Measurements from ENCODE around the gene XAB2.
"Not testable (repeated sequence)": the region's sequence is repeated elsewhere in the genome, so short reads cannot be mapped to it uniquely, and the experiment has no call there.

The XAB2 gene

DNA sequence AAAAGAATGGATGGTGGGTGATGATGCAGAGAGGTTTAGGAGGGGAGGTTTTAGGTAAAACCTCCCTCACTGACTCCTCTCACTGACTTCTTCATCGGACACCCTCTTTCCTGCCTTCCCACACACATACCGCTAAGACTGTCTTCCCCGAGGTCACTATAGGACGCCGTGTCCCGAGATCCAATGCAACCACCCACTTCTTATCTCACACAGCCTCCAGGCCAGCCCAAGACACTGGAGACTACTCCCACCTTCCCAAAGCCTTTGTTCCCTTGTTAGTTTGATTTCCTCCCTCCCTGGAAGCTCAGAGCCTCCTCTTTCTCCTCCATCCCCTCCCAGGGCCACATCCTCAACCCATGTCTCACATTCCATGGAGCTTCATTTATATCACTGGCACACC, 50.2 kb downstream of the XAB2 start:
- Histone ChIP-seq H2AFZ (ENCODE audit: low read depth, low read length, severe bottlenecking) (no peak overlapping the region), H3K4me2 (ENCODE audit: low read depth, low read length, poor library complexity, severe bottlenecking) (no peak overlapping the region), H4K20me1 (ENCODE audit: low read depth, low read length) (no peaks in the 10 kb centered on the region), H3K27me3 (ENCODE audit: low read length) (no peaks in the 10 kb centered on the region), H3K27ac (ENCODE audit: low read depth, low read length) (no peak overlapping the region), H3K9me2 (replicated peaks; ENCODE audit: insufficient read depth, low read length) (no peaks in the 10 kb centered on the region), H3K36me3 (ENCODE audit: low read length) (no peaks in the 10 kb centered on the region), H3K4me3 (ENCODE audit: insufficient read depth, low read length, poor library complexity, severe bottlenecking) (no peak overlapping the region), H3F3A (ENCODE audit: insufficient read depth) (no peaks in the 10 kb centered on the region), H3K9me3 (ENCODE audit: insufficient read depth, low read length) (no peaks in the 10 kb centered on the region), H3K9ac (ENCODE audit: low read length) (no peak overlapping the region), H3K79me2 (ENCODE audit: insufficient read depth, low read length) (no peaks in the 10 kb centered on the region)
- TF ChIP-seq EZH2phosphoT487 (conservative IDR thresholded peaks at IDR 0.05; ENCODE audit: low read length) = no peak
- TF ChIP-seq, protein P1, sequence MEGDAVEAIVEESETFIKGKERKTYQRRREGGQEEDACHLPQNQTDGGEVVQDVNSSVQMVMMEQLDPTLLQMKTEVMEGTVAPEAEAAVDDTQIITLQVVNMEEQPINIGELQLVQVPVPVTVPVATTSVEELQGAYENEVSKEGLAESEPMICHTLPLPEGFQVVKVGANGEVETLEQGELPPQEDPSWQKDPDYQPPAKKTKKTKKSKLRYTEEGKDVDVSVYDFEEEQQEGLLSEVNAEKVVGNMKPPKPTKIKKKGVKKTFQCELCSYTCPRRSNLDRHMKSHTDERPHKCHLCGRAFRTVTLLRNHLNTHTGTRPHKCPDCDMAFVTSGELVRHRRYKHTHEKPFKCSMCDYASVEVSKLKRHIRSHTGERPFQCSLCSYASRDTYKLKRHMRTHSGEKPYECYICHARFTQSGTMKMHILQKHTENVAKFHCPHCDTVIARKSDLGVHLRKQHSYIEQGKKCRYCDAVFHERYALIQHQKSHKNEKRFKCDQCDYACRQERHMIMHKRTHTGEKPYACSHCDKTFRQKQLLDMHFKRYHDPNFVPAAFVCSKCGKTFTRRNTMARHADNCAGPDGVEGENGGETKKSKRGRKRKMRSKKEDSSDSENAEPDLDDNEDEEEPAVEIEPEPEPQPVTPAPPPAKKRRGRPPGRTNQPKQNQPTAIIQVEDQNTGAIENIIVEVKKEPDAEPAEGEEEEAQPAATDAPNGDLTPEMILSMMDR (IDR thresholded peaks at IDR 0.05; ENCODE audit: insufficient read depth, low read length, poor library complexity, severe bottlenecking) = no peak

DNA sequence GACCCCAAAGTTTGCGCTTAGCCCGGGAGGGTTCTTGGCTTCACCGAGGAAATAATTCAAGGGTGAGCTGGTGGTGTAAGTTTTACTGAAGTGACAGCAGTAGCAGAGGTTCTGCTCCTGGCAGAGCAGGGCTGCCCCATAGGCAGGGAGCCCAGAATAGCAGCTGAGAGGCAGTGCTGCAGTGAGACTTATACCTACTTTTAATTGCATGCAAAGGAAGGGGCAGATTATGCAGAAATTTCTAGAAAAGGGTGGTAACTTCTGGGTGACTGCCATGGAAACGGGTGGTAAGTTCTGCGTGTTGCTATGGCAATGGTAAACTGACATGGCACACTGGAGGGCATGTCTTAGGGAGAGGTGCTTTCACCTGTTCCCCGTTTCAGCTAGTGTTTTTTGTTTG, 51.2 kb downstream of the XAB2 start:
- H2AFZ ChIP-seq (ENCODE audit: low read depth, low read length, severe bottlenecking) = no peak overlapping the region
- H3K9me3 ChIP-seq (ENCODE audit: insufficient read depth, low read length) = no peaks in the 10 kb centered on the region
- no peak overlapping the region for H3K4me3 ChIP-seq (ENCODE audit: insufficient read depth, low read length, poor library complexity, severe bottlenecking)
- H3F3A ChIP-seq (ENCODE audit: insufficient read depth) = no peaks in the 10 kb centered on the region
- no peaks in the 10 kb centered on the region for H3K79me2 ChIP-seq (ENCODE audit: insufficient read depth, low read length)
- H3K36me3 ChIP-seq (ENCODE audit: low read length) = no peaks in the 10 kb centered on the region
- no peaks in the 10 kb centered on the region for H3K27me3 ChIP-seq (ENCODE audit: low read length)
- H3K27ac ChIP-seq (ENCODE audit: low read depth, low read length) = no peak overlapping the region
- H3K9ac ChIP-seq (ENCODE audit: low read length) = no peak overlapping the region
- H3K9me2 ChIP-seq (replicated peaks; ENCODE audit: insufficient read depth, low read length) = no peaks in the 10 kb centered on the region
- no peaks in the 10 kb centered on the region for H4K20me1 ChIP-seq (ENCODE audit: low read depth, low read length)
- no peak for TF ChIP-seq EZH2phosphoT487 (conservative IDR thresholded peaks at IDR 0.05; ENCODE audit: low read length)
- TF ChIP-seq, protein P1 (IDR thresholded peaks at IDR 0.05; ENCODE audit: insufficient read depth, low read length, poor library complexity, severe bottlenecking) = no peak
- H3K4me2 ChIP-seq (ENCODE audit: low read depth, low read length, poor library complexity, severe bottlenecking) = no peak overlapping the region

- H3K4me2 ChIP-seq (ENCODE audit: low read depth, low read length, poor library complexity, severe bottlenecking); H3K9me3 ChIP-seq (ENCODE audit: insufficient read depth, low read length); H3K79me2 ChIP-seq (ENCODE audit: insufficient read depth, low read length); H3K27ac ChIP-seq (ENCODE audit: low read depth, low read length); H3K9me2 ChIP-seq (replicated peaks; ENCODE audit: insufficient read depth, low read length); H3K27me3 ChIP-seq (ENCODE audit: low read length); H4K20me1 ChIP-seq (ENCODE audit: low read depth, low read length); H3F3A ChIP-seq (ENCODE audit: insufficient read depth); H3K36me3 ChIP-seq (ENCODE audit: low read length); H3K4me3 ChIP-seq (ENCODE audit: insufficient read depth, low read length, poor library complexity, severe bottlenecking); H3K9ac ChIP-seq (ENCODE audit: low read length); H2AFZ ChIP-seq (ENCODE audit: low read depth, low read length, severe bottlenecking): not testable (repeated sequence)
Observed at GRCh38 chr19:7577422-7577821, 51.9 kb downstream of the XAB2 start.

GRCh38 chr19:7575434-7576040, 53.8 kb downstream of the XAB2 start:
- no peaks in the 10 kb centered on the region for H3K9me3 ChIP-seq (ENCODE audit: insufficient read depth, low read length)
- H3K36me3 ChIP-seq (ENCODE audit: low read length) = no peaks in the 10 kb centered on the region
- no peaks in the 10 kb centered on the region for H3K9me2 ChIP-seq (replicated peaks; ENCODE audit: insufficient read depth, low read length)
- no peak overlapping the region for H3K9ac ChIP-seq (ENCODE audit: low read length)
- H2AFZ ChIP-seq (ENCODE audit: low read depth, low read length, severe bottlenecking) = no peak overlapping the region
- H4K20me1 ChIP-seq (ENCODE audit: low read depth, low read length) = no peaks in the 10 kb centered on the region
- TF ChIP-seq, protein P1 (IDR thresholded peaks at IDR 0.05; ENCODE audit: insufficient read depth, low read length, poor library complexity, severe bottlenecking) = no peak
- no peak for TF ChIP-seq EZH2phosphoT487 (conservative IDR thresholded peaks at IDR 0.05; ENCODE audit: low read length)
- H3K27ac ChIP-seq (ENCODE audit: low read depth, low read length) = no peak overlapping the region
- no peak overlapping the region for H3K4me2 ChIP-seq (ENCODE audit: low read depth, low read length, poor library complexity, severe bottlenecking)
- no peaks in the 10 kb centered on the region for H3K27me3 ChIP-seq (ENCODE audit: low read length)
- H3K4me3 ChIP-seq (ENCODE audit: insufficient read depth, low read length, poor library complexity, severe bottlenecking) = no peak overlapping the region
- no peaks in the 10 kb centered on the region for H3F3A ChIP-seq (ENCODE audit: insufficient read depth)
- no peaks in the 10 kb centered on the region for H3K79me2 ChIP-seq (ENCODE audit: insufficient read depth, low read length)
